IPS-NIHi11 (cell line): ENCODE results near the gene PTPRC.

Experiments
- DNase-seq: peaks from one replicate; pipeline ENCODE4 v3.0.0; 2012; ENCODE audit warnings: mixed read lengths, low spot score

Gene PTPRC

DNA sequence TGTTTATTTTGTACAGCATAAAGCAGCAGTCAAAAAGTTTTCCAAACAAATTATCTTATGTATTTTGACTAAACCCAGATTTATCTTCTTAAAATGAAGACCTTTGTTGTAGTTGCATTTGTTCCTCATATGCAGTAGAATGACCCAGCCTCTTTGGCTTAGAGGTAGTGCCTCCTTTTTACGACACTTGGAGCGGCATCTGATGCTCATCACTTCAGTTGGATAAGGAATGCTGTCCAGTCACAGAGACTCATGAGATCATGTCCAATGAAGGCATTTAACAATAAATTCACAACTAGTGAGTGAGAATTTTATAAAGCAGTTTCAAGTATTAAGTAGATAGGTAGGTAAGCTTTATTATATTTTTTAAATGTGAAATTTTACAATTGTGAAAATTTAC is 35.2 kb downstream of the PTPRC start:
- DNase-seq, result no peak

DNA sequence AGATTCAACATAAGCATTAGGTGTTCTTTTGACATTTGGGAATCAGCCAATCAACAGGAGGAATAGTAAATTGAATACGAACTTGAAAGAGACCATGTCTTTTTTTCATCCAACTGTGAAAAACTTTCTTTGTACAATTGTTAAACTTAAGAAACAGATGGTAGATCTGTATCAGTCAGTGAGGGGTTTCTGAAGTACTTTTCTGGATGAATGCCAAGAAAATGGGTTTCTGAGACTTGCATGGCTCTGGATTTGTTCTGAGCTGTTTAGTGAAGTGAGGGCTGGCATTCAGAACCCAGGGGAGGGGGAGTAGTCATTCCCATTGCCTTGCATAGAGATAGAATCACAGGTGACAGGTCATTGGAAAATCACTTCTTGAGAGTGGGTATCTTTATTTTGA is 37.4 kb downstream of the PTPRC start:
- DNase-seq, result no peak

DNA sequence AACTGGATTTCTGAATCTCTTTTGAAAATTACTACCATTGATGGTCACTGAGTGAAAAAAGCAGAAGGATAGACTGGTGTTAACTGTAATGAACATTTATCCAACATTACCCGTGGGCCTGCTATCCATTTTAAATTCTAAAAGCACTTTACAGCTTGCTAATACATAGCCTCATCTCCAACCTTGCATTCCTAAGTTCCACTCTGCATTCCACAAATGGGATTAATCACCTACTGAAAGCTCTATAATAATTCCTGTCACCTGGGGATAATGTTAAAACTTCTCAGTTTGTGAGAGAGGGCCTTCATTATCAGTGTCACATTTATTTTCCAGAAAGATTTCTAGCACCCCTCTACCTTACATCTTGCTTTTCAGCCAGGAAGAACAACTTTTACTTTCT is 38.2 kb downstream of the PTPRC start:
- no peak for DNase-seq

DNA sequence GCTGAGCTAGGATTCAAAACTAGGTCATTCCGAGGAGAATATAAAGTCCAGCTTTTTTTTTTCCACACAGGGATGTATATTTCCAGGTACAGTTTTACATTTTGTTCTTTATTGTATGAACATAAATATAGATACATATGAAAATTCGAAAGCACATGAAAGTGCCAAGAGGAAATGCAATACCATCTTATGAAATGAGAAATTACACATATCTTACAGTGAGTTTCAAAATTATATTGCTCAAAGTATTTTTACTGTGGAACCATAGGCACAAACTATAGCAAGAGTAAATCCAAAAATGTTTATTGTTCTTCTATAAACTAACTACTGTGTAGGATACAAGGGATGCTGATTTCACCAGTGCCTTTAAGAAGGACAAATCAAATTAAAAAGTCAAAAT is 39.0 kb downstream of the PTPRC start:
- no peak for DNase-seq

DNA sequence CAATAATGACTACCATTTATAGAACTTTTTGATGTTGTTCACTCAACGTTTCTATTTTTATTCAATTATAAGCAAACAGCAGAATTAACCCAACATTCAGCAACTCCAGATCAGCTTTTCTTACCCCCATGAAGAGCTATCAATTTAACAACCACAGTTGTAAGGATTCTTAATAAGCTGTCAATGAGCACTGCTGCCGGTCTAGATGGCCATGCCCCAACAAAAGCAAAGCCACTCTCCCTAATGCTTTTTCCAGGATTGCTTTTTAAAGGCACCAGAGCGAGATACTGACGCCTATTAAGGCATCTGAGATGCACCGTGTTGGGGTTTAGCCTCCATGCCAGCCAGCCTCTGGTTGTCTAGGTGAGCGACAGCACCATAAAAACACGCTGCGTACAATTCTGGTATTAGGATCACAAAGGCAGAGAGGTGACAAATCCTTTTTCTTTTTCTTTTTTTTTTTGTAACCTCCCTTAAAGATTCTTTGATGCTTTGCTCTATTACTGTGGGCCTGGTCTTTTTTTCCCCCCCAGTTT is 39.5 kb downstream of the PTPRC start:
- DNase-seq, result no peak

DNA sequence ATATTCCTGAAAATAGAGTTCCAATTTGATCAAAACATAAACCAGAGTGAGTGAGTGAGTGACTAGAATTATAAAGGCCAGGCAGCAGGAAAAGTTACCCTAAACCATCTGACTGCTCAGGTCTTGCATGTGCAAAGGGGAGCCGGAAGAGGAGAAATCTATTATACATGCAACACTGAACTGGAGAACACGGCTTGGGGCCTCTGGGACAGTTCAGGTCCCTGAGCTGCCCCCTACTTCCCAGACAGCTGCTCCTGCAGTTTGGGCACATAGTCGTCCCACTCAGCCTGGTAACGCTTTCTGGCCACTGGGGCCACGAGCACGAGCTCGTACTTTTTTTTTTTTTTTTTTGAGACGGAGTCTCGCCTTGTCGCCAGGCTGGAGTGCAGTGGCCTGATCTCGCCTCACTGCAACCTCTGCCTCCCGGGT is 40.1 kb downstream of the PTPRC start:
- no peak for DNase-seq

DNA sequence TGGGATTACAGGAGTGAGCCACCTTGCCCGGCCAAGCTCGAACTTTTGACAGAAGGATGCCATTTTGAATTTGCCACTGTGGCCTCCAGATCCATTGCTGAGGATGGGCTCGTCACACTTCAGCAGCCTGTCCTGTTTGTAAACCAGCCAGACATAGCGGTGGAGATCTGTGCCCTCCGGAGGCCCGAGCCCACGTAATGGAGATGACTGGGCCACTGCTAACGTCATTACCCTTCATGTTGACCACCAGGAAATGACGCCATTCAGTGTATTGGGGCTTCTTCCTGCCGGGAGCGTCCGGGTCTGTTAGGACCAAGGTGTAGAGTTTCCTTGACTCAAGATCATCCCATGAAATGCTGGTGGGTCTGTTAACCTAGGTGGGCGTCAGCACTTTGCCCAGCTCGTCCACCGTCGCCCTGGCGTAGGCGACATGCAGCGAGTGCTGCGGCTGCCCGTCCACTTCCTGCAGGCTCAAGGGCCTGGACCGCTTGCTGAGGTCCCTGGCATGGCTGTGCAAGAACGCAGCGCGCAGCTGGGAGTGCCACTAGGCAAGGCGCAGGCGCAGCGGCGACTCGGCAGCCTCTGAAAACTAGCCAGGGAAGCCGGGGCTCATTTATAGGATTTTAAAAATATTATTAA is 40.8 kb downstream of the PTPRC start:
- DNase-seq, result no peak

DNA sequence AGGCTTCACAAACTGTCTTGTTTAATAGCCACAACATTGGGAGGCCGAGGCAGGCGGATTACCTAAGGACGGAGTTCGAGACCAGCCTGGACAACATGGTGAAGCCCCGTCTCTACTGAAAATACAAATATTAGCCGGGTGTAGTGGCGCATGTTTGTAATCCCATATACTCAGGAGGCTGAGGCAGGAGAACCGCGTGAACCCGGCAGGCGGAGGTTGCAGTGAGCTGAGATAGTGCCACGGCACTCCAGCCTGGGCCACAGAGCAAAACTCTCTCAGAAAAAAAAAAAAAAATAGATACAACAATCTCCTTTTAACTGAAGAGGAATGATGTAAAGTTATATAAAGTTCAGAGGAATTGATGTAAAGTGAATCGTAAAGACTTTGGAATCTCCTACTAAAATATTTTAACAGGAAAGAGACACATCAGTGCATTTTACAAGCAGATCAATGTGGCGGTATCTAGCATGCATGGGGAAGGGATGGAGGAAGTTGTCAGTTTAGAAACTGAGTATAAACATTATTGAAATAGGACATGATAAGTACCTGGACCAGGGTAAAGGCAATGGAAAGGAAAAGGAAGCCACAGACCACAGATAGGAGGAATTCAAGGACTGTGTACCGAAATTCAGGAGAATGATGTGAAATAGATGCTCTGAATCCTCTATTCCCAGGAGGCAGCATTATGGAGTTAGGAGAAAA is 41.5 kb downstream of the PTPRC start:
- DNase-seq, result no peak

DNA sequence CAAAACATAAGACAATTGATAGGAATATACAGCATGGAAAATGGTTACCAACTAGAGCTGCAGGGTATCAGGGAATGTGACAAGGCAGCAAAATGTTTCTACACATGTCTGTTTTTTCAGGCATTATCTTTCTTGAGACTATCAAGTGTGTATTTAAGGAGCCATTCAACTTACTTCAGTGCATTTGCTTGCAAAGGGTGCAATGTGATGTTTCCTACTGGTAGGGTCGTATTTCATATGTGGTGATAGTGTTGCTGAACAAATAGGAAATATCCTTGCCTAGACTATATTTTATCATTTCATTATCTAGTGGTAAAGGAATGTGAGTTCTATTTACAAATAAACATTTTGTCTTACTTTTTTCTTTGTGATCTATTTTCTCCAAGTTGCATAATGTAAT is 42.4 kb downstream of the PTPRC start:
- DNase-seq, result no peak

DNA sequence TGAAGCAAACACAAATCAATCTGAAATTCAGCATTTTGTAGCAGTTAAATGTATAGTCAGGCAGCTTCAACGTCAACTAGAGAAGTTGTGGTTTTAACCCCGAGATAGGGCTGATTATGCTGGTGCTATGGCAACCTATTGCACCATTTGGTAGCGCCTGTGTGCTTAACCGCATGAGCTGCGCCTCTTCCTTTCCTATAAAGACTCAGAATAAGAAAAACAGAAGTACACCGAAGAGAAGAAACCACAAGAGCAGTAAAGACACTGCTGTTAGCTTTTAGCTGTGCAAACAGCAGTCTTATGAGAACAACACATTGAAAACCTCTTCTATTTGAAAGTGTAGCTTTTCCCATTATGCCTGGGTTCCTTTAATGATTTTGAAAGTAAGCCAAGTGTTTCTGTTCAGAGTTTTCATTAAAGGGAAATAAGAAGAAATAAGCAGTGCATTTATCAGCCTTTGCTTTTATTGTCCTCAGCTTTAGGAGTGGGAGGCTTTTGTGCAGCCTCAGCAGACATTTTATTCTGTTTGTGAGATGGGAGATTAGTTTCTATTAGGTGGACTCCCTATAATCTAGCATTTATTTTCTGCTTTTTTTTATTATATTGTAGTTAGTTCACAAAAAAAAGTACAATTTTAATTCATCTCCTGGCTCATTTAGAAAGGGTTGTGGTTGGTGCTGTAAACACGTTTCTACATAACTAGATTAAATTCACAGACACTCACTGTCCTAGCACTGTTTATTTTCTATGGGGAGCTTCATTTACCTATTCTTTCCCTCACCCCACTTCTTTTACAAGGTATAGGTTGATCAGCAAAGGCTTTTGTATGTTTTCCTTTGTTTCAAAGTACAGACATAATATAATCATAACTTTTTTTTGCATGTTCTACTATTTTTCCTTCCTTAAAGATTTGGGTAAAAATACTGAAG is 43.3 kb downstream of the PTPRC start:
- DNase-seq, result no peak

DNA sequence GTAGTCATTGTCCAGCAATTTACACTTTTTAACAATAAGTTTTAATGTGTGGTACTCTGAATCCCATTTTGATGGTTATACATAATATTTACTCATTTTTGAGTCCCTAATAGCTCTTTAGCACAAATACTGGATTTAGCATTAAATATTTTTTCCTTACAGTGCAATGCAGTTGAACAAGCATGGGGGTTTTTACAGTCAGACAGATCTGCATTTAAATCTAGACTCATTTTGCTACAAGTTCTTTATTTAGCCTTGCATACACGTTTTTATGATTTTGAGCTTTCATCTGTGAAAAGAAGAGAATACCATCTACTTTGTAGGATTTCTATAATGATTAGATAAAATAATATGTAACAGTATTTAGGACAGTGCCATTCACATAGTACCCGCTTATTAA is 44.0 kb downstream of the PTPRC start:
- no peak for DNase-seq

DNA sequence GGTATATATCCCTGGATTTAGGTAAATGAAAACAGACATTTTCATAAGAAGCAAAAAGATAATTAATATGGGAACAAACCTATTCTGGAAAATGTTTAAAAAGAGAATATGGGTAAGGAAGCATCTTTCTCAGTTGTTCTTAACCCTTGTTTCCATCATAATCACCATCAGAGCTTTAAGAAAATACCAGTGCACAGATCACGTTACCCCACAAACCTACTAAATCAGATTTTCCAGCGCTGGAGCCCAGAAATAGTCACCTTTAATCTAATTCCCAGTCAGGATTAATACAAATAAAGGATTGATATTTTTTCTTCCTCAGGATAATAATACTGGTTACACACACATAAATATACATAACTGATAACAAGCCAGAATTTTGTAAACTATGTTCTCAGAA is 44.6 kb downstream of the PTPRC start:
- no peak for DNase-seq

DNA sequence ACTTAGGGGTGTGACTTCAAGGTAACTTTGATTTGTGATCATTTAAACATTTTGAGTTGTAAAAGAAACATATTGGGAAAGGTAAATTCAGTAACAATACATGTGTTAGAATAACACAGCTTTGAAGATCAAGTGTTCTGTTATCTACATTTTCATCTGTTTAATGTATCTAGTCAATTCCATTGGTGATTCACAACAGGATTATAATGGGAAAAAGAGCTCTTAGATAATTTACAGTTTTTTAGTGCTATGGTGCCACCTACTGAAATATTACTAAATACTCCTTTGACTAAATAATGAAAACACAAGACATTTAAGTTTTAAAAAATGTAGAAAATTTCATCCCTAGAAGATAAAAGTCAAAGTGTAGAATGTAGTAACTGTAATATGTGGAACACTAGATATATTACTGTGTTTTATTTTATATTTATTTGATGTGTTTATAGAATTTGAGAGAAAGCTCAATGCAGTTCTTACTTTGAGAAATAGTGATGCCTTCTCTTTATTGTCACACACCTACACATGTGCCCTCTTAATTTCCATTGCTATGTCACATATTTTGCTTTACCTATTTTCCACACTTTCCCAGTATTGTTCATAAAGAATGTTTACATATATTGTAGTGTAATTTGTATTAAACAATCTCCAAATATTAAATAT is 47.4 kb downstream of the PTPRC start:
- DNase-seq, result no peak

DNA sequence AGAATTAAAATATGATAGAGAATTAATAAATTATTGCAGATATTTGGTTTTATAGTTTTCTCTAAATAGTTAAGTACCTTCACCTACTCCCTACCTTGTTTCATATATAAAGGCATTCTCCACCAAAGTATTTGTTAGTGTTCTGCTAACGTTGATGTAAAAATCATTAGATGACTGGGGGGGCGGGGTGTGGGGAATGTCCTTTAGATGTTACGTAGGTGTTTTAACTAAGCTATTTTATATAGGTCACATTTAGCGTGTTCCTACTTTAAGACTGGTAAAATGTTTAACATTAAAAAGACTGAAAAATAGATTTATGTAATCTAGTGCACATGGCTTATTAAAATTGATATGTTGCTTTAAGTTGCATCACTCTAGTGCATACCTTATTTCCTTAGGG is 48.6 kb downstream of the PTPRC start:
- no peak for DNase-seq

DNA sequence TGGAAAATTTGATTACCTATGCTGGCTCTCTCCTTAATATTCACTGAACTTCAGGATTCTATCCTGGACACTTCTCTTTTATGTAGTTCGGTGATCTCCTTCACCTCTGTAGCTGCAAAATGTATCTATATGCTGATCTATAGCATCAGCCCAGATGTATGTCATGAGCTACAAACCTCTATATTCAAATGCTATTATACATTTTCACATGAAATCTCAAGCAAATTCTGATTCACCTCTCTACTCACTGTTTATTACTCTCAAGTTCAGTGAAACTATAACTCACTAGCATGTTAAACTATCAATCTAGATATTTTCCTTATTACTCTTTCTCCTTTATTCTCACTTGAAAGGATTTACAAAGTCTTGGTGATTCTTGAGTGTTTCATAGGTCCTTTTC is 52.2 kb downstream of the PTPRC start:
- DNase-seq, result no peak

DNA sequence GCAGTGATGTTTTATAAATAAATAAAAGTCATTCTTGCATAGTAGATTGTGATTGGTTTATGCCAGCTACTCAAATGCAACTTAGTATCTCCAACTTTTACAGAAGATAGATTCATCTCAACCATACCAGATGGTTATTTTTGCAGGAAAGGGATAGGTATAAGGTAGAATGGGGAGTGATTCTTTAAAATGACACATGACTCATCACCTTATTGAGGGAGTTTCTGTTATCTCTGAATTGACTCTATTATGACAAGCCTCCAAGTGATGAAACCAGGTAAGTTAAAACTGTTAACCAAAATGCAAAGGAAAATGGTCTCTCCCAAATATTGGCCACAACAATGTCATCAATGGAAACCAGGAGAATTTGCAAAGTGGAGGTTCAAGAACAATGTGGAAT is 54.5 kb downstream of the PTPRC start:
- DNase-seq, result no peak

DNA sequence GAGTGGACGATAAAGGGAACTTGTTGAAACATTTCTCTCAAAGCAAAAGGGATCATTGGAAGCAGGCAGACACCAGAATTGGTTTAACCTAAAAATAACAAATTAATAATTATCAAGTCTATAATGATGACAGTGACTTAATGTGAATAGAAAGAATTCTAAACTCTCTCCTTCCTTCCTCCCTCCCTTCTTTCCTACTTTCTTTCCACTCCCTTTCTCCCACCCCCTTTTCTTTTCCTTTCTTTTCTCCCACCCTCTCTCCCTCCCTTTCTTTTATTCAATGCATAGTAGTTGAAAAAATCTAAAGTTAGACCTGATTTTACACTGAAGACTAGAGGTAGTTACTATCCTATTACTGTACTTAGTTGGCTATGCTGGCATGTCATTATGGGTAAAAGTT is 55.7 kb downstream of the PTPRC start:
- DNase-seq, result no peak

DNA sequence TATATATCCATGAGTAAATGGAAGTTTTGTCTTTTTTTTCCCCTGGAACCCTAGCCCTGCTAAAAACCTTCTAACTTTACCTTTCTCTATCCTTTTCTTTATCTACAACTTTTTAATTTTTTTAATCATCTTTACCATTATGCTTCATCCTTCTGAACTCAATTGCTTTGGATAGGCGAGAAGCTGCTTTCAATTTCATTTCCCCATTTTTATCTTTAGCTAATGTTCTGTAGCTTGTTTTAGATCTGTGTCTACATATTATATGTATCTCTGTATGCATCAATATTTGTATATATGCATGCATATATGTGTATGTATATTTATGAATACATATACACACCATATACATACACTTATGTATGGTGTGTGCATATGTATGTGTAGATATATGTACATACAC is 57.4 kb downstream of the PTPRC start:
- no peak for DNase-seq

DNA sequence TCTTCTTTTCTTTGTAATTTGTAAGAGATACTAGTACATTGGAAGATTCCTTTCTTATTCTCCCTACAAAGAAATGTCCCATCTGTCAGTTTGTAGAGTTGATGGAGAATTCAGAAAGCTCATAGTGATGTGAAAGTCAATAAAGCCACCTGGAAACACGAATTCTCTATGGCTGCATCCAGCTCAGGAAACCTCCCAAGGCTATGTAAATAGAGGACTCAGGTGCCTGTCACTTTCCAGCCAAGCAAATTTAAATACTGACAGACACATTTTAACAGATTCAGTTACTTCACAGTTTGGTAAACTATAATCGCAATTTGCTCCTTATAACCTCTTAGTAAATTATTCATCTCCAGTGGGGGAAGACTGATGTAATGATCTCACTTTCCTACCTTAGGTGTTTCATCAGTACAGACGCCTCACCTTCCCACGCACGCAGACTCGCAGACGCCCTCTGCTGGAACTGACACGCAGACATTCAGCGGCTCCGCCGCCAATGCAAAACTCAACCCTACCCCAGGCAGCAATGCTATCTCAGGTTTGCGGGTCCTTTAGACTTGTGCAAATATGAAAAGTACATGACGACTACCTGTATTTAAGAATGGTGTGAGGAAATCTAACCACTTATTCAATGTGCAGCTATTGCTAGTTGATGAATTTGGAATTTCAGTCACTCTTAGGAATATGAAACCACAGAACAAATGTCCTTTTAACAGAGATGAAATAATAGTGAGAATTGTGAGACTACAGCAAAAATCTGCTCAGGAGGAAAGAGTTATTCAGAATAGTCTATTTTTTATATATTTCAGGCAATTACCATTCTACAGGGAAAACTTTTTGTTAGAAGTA is 60.6 kb downstream of the PTPRC start:
- DNase-seq, result peak; percentile 57

DNA sequence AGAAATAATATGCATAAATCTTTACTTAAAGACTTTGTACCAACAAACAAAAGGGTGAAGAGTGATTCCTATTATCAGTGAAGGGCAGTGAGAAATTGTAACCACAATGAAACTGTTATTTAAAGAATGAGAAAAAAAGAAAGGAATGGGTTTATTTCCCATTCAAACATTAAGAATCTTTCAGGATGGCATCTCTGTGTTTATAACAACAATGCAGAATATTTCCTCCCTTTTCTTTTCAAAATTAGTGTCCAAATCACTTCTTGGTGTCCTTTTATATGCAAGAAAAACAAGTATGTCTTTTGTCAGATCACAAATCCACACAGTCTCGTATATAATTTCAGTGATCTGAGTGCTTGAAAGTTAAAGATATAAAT is 61.2 kb downstream of the PTPRC start:
- DNase-seq, result no peak

DNA sequence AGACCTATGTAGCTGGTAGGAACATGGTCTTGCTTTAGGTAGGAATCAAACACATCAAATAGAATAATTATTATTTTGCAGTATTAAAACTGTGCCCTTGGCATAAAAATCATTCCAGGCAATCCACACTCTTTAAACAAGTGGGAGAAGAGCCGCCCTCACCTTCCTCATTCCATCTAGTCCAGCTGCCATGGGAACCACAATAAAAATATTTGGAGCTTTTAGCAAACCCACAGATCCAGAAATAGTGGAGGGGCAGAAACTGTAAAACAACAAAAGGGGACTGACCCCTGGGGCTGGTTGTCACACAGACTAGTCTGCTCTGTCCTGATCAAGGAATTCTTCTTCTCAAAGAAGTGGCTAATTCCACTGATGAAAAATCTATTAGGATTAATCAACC is 61.6 kb downstream of the PTPRC start:
- DNase-seq, result no peak
